ENCODE results near the gene PGA3. TPM values are rescaled to one million over a fixed set of nuclear protein-coding genes. Genes with fewer than 3 reads are reported as not detected.

The PGA3 gene
- polyA plus RNA-seq, 1 of the 3 experiments (the other 2 are of a cell fraction): not detected

GRCh38 chr11:61187505-61188130, 15.7 kb upstream of the PGA3 start:
- no peaks in the 10 kb centered on the region for H4K20me1 ChIP-seq (ENCODE audit: insufficient read depth)
- H3K36me3 ChIP-seq (replicated peaks in 1 of 2; ENCODE audit: control insufficient read depth in 1 of 2, insufficient read depth in 2 of 2, low read length in 1 of 2): no peaks in the 10 kb centered on the region
- H2AFZ ChIP-seq (ENCODE audit: low read depth): no peak overlapping the region
- H3K4me3 ChIP-seq (ENCODE audit: low read depth in 2 of 2, low read length in 1 of 2): no peak overlapping the region; a peak in 1 of 4 replicates
- ChIA-PET POLR2A (no interaction called here), CTCF (interaction anchor here (0.6 to 6.9 kb wide), 41 partner anchors 10 to 522 kb away, joined by 3 to 61 read pairs (median 4); partner anchors contain the start of genes TMEM132A and VPS37C)
- no peaks in the 10 kb centered on the region for H3K9me2 ChIP-seq
- no peaks in the 10 kb centered on the region; the same call in 1 of the 2 replicates for H3K27me3 ChIP-seq (ENCODE audit: insufficient read depth)
- H3F3A ChIP-seq (replicated peaks; ENCODE audit: insufficient read depth): no peaks in the 10 kb centered on the region
- H3K4me1 ChIP-seq (ENCODE audit: control insufficient read depth in 1 of 2, insufficient read depth in 2 of 2, low read depth in 1 of 2, low read length in 1 of 2): no peaks in the 10 kb centered on the region
- no peaks in the 10 kb centered on the region for H3K9me3 ChIP-seq
- no peak overlapping the region for H3K4me2 ChIP-seq
- no peaks in the 10 kb centered on the region for H3K79me2 ChIP-seq (ENCODE audit: insufficient read depth)
- no peak overlapping the region for H3K27ac ChIP-seq (ENCODE audit: low read depth in 2 of 2, low read length in 1 of 2)
- WGBS (ENCODE audit: low lambda C conversion rate): 43% methylated on average over 11 of the region's 11 CpGs
- DNase-seq: peak; percentile 83
- TF ChIP-seq CTCF (IDR thresholded peaks at IDR 0.05) (peak; percentile 85), SMC3 (IDR thresholded peaks at IDR 0.05; ENCODE audit: low read depth, low read length) (peak; percentile 79), TAF1 (IDR thresholded peaks at IDR 0.05; ENCODE audit: borderline replicate concordance, low read depth, low read length) (no peak), YY1 (IDR thresholded peaks at IDR 0.05; ENCODE audit: low read depth) (no peak), FOSL2 (IDR thresholded peaks at IDR 0.05; ENCODE audit: borderline replicate concordance, low read depth) (no peak), PBX3 (IDR thresholded peaks at IDR 0.05) (no peak), RAD21 (IDR thresholded peaks at IDR 0.05; ENCODE audit: low read length) (peak; percentile 96), RCOR1 (IDR thresholded peaks at IDR 0.05; ENCODE audit: low read length) (no peak)
- H3K9ac ChIP-seq: no peak overlapping the region

- no peak overlapping the region for H3K4me2 ChIP-seq
- no peak overlapping the region for H3K4me3 ChIP-seq (ENCODE audit: low read depth in 2 of 2, low read length in 1 of 2)
- no peak for TF ChIP-seq EP300 (IDR thresholded peaks at IDR 0.05; ENCODE audit: borderline replicate concordance in 1 of 2, low read depth in 1 of 2, low read length in 1 of 2)
- no peak for DNase-seq
- ChIA-PET CTCF (interaction anchor here (4.5 to 6.9 kb wide), 2 partner anchors 62 to 359 kb away, joined by 34 to 61 read pairs; no protein-coding TSS in a partner anchor), POLR2A (no interaction called here)
- H3K9me3 ChIP-seq: no peaks in the 10 kb centered on the region
- H3K36me3 ChIP-seq (replicated peaks in 1 of 2; ENCODE audit: control insufficient read depth in 1 of 2, insufficient read depth in 2 of 2, low read length in 1 of 2): no peaks in the 10 kb centered on the region
- no peaks in the 10 kb centered on the region for H3K79me2 ChIP-seq (ENCODE audit: insufficient read depth)
- WGBS (ENCODE audit: low lambda C conversion rate): 55% methylated on average over 8 of the region's 8 CpGs
- H3F3A ChIP-seq (replicated peaks; ENCODE audit: insufficient read depth): no peaks in the 10 kb centered on the region
- H3K27me3 ChIP-seq (ENCODE audit: insufficient read depth): no peaks in the 10 kb centered on the region; the same call in 1 of the 2 replicates
- H3K9ac ChIP-seq: no peak overlapping the region
- no peaks in the 10 kb centered on the region for H3K4me1 ChIP-seq (ENCODE audit: control insufficient read depth in 1 of 2, insufficient read depth in 2 of 2, low read depth in 1 of 2, low read length in 1 of 2)
- no peaks in the 10 kb centered on the region for H4K20me1 ChIP-seq (ENCODE audit: insufficient read depth)
- H3K9me2 ChIP-seq: no peaks in the 10 kb centered on the region
- no peak overlapping the region for H2AFZ ChIP-seq (ENCODE audit: low read depth)
- H3K27ac ChIP-seq (ENCODE audit: low read depth in 2 of 2, low read length in 1 of 2): no peak overlapping the region
Observed at GRCh38 chr11:61189933-61190332, 13.4 kb upstream of the PGA3 start.
